A549 (cell line): ENCODE data around the gene DMRT1. TPM values are rescaled to one million over a fixed set of nuclear protein-coding genes. Genes with fewer than 3 reads are reported as not detected.
"Not testable (repeated sequence)": the region's sequence is repeated elsewhere in the genome, so short reads cannot be mapped to it uniquely, and the experiment has no call there.

Experiments
- ATAC-seq, 2 experiments: fragments of 200-7000 bp in 1 of 2; fragments of >200 bp in 1 of 2; cut with Nextera tagmentation in 1 of 2; cut with Tn5 transposase in 1 of 2; 3 replicates each; pipeline versions ENCODE4 v1.8.0 to v1.9.1; 2018 to 2020; ENCODE audit warnings: mild to moderate bottlenecking in 1 of 2, moderate library complexity in 1 of 2
- CTCF ChIA-PET: fragments of 300-600 bp; sonication (Branson Sonifier 250); formaldehyde crosslinking; extraction: SDS; loops from one replicate; lab custom pipeline; 2021; ENCODE audit warnings: antibody characterized with exemption, inconsistent platforms; lab: Yijun Ruan, JAX
- POLR2A ChIA-PET: fragments of 350-600 bp; formaldehyde crosslinking; extraction: SDS; loops from one replicate; lab custom pipeline; 2021; ENCODE audit warnings: antibody characterized with exemption, inconsistent platforms; lab: Yijun Ruan, JAX
- DNase-seq, 2 experiments: peaks; one replicate each; pipeline versions ENCODE4 v3.0.0 to v3.0.0-alpha.2; 2011 to 2016; ENCODE audit warnings: low read depth in 1 of 2, low spot score in 1 of 2
- FAIRE-seq: peaks from 2 replicates; lab custom pipeline; 2011; peaks lifted over from hg19 to GRCh38; lab: Jason Lieb, UNC
- H3K27ac ChIP-seq, 2 experiments: fragments of >200 bp; sonication (Bioruptor Twin); formaldehyde crosslinking; 3 replicates each; pipeline ENCODE4 v1.5.1; 2016 to 2017
- H3K4me1 ChIP-seq: fragments of >200 bp; sonication (Bioruptor Twin); formaldehyde crosslinking; 3 replicates; pipeline ENCODE4 v1.6.1; 2016
- H3K4me2 ChIP-seq: fragments of >200 bp; sonication (Bioruptor Twin); formaldehyde crosslinking; 3 replicates; pipeline ENCODE4 v1.6.1; 2016
- H3K4me3 ChIP-seq: fragments of >200 bp; sonication (Bioruptor Twin); formaldehyde crosslinking; 3 replicates; pipeline ENCODE4 v1.5.1; 2016
- H3K9me3 ChIP-seq: fragments of >200 bp; sonication (Bioruptor Twin); formaldehyde crosslinking; 3 replicates; pipeline ENCODE4 v1.6.1; 2016
- CBX8 ChIP-seq: fragments of 200-600 bp; sonication (generic); IDR thresholded peaks from 2 replicates; pipeline ENCODE4 v1.6.1; 2016
- CEBPB ChIP-seq, 2 experiments: fragments of >200 bp in 1 of 2; sonication (Bioruptor Twin) in 1 of 2; formaldehyde crosslinking in 1 of 2; IDR thresholded peaks; 2 replicates each; pipeline ENCODE4 v1.6.1; 2012 to 2016
- CHD4 ChIP-seq: fragments of 200-600 bp; sonication (generic); IDR thresholded peaks from 2 replicates; pipeline ENCODE4 v1.6.1; 2016; ENCODE audit warnings: antibody characterized with exemption, mild to moderate bottlenecking, borderline replicate concordance
- CTCF ChIP-seq: fragments of >200 bp; sonication (Bioruptor Twin); formaldehyde crosslinking; IDR thresholded peaks from 3 replicates; pipeline ENCODE4 v1.5.1; 2016
- ELK1 ChIP-seq: fragments of 150-350 bp; IDR thresholded peaks from 2 replicates; pipeline ENCODE4 v1.6.1; 2014; ENCODE audit warnings: low read depth, mild to moderate bottlenecking, low read length
- FOSB ChIP-seq: fragments of 250-450 bp; sonication (Bioruptor Pico); IDR thresholded peaks from 2 replicates; pipeline ENCODE4 v1.5.0; 2020; ENCODE audit warnings: mild to moderate bottlenecking, moderate library complexity
- HEYL ChIP-seq: fragments of 250-450 bp; sonication (Bioruptor Pico); IDR thresholded peaks from 2 replicates; pipeline ENCODE4 v1.8.0; 2021; ENCODE audit warnings: mild to moderate bottlenecking, moderate library complexity
- HOXA7 ChIP-seq: fragments of 250-450 bp; sonication (Bioruptor Pico); IDR thresholded peaks from 2 replicates; pipeline ENCODE4 v1.5.0; 2020; ENCODE audit warnings: mild to moderate bottlenecking, moderate library complexity
- HOXB5 ChIP-seq: fragments of 250-450 bp; sonication (Bioruptor Pico); IDR thresholded peaks from 2 replicates; pipeline ENCODE4 v1.5.0; 2020; ENCODE audit warnings: mild to moderate bottlenecking, moderate library complexity
- JUN ChIP-seq, 2 experiments: fragments of >200 bp; sonication (Bioruptor Twin); formaldehyde crosslinking; IDR thresholded peaks; 2 replicates in 1 of 2; 3 replicates in 1 of 2; pipeline ENCODE4 v1.6.1; 2016 to 2017
- MYC ChIP-seq: IDR thresholded peaks from 2 replicates; pipeline ENCODE4 v1.6.1; 2012; ENCODE audit warnings: mild to moderate bottlenecking, inconsistent platforms, low read length, improper control_type of control experiment, borderline replicate concordance
- RAD21 ChIP-seq, 2 experiments: fragments of >200 bp in 1 of 2; sonication (Bioruptor Twin) in 1 of 2; formaldehyde crosslinking in 1 of 2; IDR thresholded peaks in 1 of 2; conservative IDR thresholded peaks in 1 of 2; 2 replicates in 1 of 2; 3 replicates in 1 of 2; pipeline ENCODE4 v1.6.1; 2012 to 2018; ENCODE audit warnings: inconsistent platforms in 1 of 2
- RARB ChIP-seq: fragments of 250-450 bp; sonication (Bioruptor Pico); IDR thresholded peaks from 2 replicates; pipeline ENCODE4 v1.8.0; 2021; ENCODE audit warnings: mild to moderate bottlenecking, moderate library complexity
- RFX5 ChIP-seq: fragments of 450-650 bp; IDR thresholded peaks from 2 replicates; pipeline ENCODE4 v1.7.1; 2014; ENCODE audit warnings: antibody characterized with exemption, mild to moderate bottlenecking, moderate library complexity
- ZSCAN20 ChIP-seq: fragments of 250-450 bp; sonication (Bioruptor Pico); IDR thresholded peaks from 2 replicates; pipeline ENCODE4 v1.8.0; 2022; ENCODE audit warnings: mild to moderate bottlenecking, moderate library complexity
- WGBS: methylation state at CpG from one replicate; pipeline ENCODE4 v1.1.6; 2017; ENCODE audit errors: missing lambda C conversion rate; 5-methylcytosine and 5-hydroxymethylcytosine counted together
- polyA plus RNA-seq, 4 experiments: library from polyadenylated mRNA; depleted of rRNA in 3 of 4; stranded (reverse); fragments of >200 nt; fragmentation: RNase III in 1 of 4; extraction: RNeasy Plus Mini Kit Qiagen cat#74134 plus additional on column Dnase treatment in 1 of 4; gene quantifications; 2 replicates in 3 of 4; 3 replicates in 1 of 4; pipeline ENCODE4 v1.2.3, GENCODE V29; 2011 to 2017
- TF ChIP-seq, protein P1 (sequence below): fragments of >200 bp; sonication (Bioruptor Twin); formaldehyde crosslinking; IDR thresholded peaks from 2 replicates; pipeline ENCODE4 v1.6.1; 2016

Gene DMRT1
- polyA plus RNA-seq, 2 of the 4 experiments (the other 2 are of a cell fraction): not detected

DNA sequence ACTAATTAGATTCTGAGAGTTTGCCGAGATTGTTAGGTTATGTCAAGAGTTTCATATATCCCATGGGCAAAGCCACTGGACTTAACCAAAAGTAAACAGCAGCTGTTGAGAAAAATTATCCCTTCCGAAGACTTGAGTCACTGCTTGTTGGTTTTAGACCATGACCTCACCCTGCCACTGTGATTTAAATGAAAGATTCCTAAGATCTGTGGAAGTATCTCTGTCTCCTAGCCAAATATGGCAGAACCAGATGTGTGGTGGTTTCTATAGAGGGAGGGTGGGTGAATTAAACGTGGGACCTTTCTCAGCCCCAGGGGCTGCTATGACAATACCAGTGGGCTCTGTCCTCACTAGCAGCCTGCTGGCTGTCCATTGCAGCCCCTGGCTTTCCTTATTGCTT, 154.3 kb downstream of the DMRT1 start:
- Histone ChIP-seq H3K4me3 (no peak overlapping the region), H3K9me3 (peaks cover 23% of the 10 kb centered on the region), H3K4me2 (no peak overlapping the region), H3K27ac (no peak overlapping the region), H3K4me1 (peaks cover 4% of the 10 kb centered on the region; the same call in 1 of the 3 replicates)
- DNase-seq (peak in 1 of 2 experiments; percentile 18), FAIRE-seq (no peak), ATAC-seq (peak; percentile 44 to 52; a peak in 4 of 6 replicates)
- POLR2A ChIA-PET: no interaction called here
- CTCF ChIA-PET: interaction anchor here (0.9 to 3.8 kb wide), 3 partner anchors 9 to 102 kb away, joined by 3 to 15 read pairs (median 4); no protein-coding TSS in a partner anchor
- 1% methylated on average over 3 of the region's 3 CpGs for WGBS
- no peak for TF ChIP-seq HOXB5 (CRISPR knock-in tag)
- no peak for TF ChIP-seq HOXA7 (CRISPR knock-in tag)
- TF ChIP-seq CBX8: no peak
- TF ChIP-seq FOSB: no peak
- TF ChIP-seq, protein P1, sequence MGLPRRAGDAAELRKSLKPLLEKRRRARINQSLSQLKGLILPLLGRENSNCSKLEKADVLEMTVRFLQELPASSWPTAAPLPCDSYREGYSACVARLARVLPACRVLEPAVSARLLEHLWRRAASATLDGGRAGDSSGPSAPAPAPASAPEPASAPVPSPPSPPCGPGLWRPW: no peak
- TF ChIP-seq CEBPB (IDR thresholded peaks at IDR 0.05): no peak
- TF ChIP-seq MYC: no peak
- no peak for TF ChIP-seq ZSCAN20
- no peak for TF ChIP-seq RARB (CRISPR knock-in tag)
- no peak for TF ChIP-seq RFX5
- no peak for TF ChIP-seq ELK1
- TF ChIP-seq CHD4: no peak
- no peak for TF ChIP-seq JUN (IDR thresholded peaks at IDR 0.05)
- TF ChIP-seq CTCF: no peak

DNA sequence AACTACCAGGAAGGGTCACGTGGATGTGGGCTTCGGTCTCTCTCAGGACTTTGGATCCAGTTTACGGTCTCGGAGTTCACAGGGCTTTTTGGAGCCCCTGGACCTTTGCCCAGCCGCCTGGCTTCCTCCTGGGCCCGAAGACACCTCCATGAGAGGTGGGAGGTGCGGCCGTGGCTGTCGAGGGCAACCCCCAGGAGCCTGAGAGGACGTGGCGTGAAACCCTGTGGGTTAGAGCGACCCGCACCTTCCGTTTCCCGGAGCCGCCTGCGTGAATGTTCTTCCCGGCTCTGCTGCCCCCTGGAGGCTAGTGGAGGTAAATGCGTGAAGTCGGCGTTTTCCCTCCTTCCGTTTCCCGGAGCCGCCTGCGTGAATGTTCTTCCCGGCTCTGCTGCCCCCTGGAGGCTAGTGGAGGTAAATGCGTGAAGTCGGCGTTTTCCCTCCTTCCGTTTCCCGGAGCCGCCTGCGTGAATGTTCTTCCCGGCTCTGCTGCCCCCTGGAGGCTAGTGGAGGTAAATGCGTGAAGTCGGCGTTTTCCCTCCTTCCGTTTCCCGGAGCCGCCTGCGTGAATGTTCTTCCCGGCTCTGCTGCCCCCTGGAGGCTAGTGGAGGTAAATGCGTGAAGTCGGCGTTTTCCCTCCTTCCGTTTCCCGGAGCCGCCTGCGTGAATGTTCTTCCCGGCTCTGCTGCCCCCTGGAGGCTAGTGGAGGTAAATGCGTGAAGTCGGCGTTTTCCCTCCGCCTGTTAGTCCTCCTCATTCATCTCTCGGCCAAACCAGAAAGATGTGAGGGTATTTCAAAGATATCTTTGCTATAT, 157.0 kb downstream of the DMRT1 start:
- H3K4me2 ChIP-seq: peak overlapping the region; percentile 41
- H3K4me1 ChIP-seq, ATAC-seq, H3K27ac ChIP-seq, DNase-seq, POLR2A ChIA-PET, FAIRE-seq: not testable (repeated sequence)
- 59% methylated on average over 30 of the region's 55 CpGs for WGBS
- CTCF ChIA-PET: interaction anchor here (0.7 to 3.8 kb wide), 13 partner anchors 9 to 651 kb away, joined by 3 to 19 read pairs (median 3); no protein-coding TSS in a partner anchor
- H3K4me3 ChIP-seq: peak overlapping the region; percentile 25; the same call in 2 of the 3 replicates
- H3K9me3 ChIP-seq: peaks cover 23% of the 10 kb centered on the region
- TF ChIP-seq RAD21 (conservative IDR thresholded peaks at IDR 0.05 in 1 of 2, IDR thresholded peaks at IDR 0.05 in 1 of 2) (0 out of 5 replicates have a peak, but pooled peaks of 1 of the 2 experiments have one; percentile 14), CTCF (peak; percentile 41)

- H3K27ac ChIP-seq: no peak overlapping the region
- peaks cover 4% of the 10 kb centered on the region; the same call in 1 of the 3 replicates for H3K4me1 ChIP-seq
- FAIRE-seq: no peak
- no peak overlapping the region for H3K4me3 ChIP-seq
- TF ChIP-seq HEYL (CRISPR knock-in tag) (no peak), FOSB (no peak)
- no peak overlapping the region for H3K4me2 ChIP-seq
- H3K9me3 ChIP-seq: peaks cover 23% of the 10 kb centered on the region
- no peak for ATAC-seq
- CTCF ChIA-PET: interaction anchor here (1.1 to 6.4 kb wide), 4 partner anchors 8 to 238 kb away, joined by 3 to 54 read pairs (median 14); no protein-coding TSS in a partner anchor
- no peak for DNase-seq
- WGBS: 41% methylated on average over 4 of the region's 4 CpGs
- POLR2A ChIA-PET: no interaction called here
Measured at GRCh38 chr9:1001838-1002237, 160.3 kb downstream of the DMRT1 start.
